ENCODE results near the gene CALN1.

GRCh38 chr7:71871446-71871845, 540.7 kb downstream of the CALN1 start:
- peak in 2 of 7 experiments; percentile 9 to 24 for TF ChIP-seq CTCF (IDR thresholded peaks at IDR 0.05)
- no peak for TF ChIP-seq POLR2A (IDR thresholded peaks at IDR 0.05)
